GM12865 (cell line): Measurements from ENCODE around the gene SBK3.

Source experiments
- DNase-seq: peaks from one replicate; pipeline ENCODE4 v3.0.0; 2010; ENCODE audit warnings: low read depth
- H3K4me3 ChIP-seq: 2 replicates; pipeline ENCODE4 v1.5.1; 2011; ENCODE audit warnings: mild to moderate bottlenecking, low read depth, low read length, control low read depth
- TF ChIP-seq, protein P1 (sequence below): IDR thresholded peaks from 2 replicates; pipeline ENCODE4 v1.5.1; 2011; ENCODE audit warnings: low read length, control low read depth, low read depth, inconsistent platforms; ENCODE audit not compliant: insufficient read depth; ENCODE audit errors: missing control alignments

Gene SBK3

DNA sequence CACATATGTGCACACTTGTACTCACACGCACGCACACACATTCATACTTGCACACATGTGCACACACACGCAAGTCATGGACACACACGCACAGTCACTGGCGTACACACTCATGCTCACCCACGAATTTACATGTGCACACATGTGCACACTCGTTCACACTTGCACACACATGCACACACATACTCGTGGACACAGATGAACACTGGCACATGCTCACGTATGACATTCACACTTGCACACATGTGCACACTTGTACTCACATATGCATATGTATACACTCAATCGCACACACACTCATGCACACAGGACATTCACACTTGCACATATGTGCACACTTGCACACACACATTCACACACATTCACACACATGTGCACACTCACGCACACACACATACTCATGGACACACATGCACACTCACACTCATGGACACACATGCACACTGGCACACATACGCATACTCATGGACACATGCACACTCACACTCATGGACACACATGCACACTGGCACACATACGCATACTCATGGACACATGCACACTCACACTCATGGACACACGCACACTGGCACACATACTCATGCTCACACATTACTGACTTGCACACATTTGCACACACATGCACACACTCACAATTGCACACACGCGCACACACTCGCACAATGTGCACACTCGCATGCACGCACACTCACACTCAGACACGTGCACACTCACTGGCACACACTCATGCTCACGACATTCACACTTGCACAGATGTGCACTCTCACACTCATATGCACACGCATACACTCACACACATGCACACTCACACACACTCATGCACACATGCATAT, 17.9 kb downstream of the SBK3 start:
- DNase-seq = no peak
- TF ChIP-seq, protein P1, sequence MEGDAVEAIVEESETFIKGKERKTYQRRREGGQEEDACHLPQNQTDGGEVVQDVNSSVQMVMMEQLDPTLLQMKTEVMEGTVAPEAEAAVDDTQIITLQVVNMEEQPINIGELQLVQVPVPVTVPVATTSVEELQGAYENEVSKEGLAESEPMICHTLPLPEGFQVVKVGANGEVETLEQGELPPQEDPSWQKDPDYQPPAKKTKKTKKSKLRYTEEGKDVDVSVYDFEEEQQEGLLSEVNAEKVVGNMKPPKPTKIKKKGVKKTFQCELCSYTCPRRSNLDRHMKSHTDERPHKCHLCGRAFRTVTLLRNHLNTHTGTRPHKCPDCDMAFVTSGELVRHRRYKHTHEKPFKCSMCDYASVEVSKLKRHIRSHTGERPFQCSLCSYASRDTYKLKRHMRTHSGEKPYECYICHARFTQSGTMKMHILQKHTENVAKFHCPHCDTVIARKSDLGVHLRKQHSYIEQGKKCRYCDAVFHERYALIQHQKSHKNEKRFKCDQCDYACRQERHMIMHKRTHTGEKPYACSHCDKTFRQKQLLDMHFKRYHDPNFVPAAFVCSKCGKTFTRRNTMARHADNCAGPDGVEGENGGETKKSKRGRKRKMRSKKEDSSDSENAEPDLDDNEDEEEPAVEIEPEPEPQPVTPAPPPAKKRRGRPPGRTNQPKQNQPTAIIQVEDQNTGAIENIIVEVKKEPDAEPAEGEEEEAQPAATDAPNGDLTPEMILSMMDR = no peak
- H3K4me3 ChIP-seq = no peak overlapping the region

DNA sequence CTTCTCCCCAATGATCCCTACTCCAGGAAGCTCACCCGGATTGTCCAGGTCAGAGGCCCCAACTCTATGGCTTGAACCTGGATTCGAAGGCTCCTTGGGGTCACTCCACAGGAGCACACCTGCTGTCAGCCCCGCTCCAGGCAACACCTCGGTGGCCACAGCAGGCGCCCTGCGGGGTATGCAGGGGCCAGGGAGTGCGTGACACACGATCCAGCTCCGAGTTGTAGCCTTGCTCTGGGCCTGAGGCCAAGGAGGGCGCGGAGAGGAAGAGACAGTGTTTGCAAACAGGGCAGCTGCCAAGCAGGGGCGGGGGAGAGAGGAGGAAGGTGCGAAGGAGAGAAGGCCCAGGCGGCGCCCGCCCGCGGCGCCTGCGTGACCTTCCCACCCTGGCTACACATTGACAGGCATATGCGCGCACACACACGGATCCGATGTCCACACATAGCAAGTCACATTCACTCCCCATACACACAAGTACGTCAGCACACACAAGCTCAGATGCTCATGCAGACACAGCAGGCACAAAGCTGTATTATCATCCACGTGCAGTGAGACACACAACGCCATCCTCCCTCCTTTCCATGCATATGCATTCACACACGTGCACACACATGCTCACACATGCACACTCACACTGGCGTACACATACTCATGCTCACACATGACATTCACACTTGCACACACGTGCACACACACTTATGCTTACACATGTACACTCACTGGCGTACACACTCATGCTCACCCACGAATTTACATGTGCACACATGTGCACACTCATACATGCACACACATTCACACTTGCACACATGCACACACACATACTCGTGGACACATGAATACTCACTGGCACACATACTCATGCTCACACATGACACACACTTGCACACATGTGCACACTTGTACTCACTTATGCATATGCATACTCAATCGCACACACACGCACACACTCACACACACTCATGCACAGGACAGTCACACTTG, 18.8 kb downstream of the SBK3 start:
- TF ChIP-seq, protein P1 = no peak
- H3K4me3 ChIP-seq = no peak overlapping the region
- DNase-seq = no peak

DNA sequence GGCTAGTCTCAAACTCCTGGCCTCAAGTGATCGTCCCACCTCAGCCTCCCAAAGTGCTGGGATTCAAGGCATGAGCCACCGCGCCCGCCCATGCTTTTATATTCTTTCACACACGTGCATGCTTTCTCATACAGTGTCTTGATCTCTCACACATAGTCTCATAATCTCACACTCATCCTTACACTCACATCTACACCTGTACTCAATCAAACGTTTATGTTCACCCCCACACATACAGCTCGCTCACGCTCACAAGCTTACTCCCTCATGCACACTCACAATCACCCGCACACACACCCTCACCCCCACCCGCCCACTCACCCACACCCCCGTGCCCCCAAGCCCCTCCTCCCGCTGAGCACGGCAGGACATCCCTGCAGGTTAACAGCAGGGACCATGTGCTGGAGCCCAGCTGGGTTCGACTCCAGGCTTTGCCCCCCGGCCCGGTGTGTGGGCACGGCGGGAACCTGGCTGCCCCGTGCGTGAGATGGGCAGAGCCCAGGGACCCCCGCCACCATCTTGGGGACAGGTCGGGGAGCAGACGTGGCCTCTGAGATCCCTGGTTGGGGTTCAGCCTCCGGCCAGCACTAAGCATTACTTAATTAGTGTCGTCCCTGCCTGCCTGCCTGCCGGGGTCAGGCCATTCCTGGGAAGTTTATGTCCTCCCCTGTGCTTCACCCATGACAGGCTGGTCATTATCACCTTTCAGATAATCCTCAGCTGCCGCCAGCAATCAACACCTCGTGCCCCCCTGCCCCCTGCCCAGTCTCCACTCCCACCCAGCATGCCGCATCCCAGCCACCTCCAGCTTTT, 19.8 kb downstream of the SBK3 start:
- H3K4me3 ChIP-seq = no peak overlapping the region
- DNase-seq = no peak
- TF ChIP-seq, protein P1 = no peak

DNA sequence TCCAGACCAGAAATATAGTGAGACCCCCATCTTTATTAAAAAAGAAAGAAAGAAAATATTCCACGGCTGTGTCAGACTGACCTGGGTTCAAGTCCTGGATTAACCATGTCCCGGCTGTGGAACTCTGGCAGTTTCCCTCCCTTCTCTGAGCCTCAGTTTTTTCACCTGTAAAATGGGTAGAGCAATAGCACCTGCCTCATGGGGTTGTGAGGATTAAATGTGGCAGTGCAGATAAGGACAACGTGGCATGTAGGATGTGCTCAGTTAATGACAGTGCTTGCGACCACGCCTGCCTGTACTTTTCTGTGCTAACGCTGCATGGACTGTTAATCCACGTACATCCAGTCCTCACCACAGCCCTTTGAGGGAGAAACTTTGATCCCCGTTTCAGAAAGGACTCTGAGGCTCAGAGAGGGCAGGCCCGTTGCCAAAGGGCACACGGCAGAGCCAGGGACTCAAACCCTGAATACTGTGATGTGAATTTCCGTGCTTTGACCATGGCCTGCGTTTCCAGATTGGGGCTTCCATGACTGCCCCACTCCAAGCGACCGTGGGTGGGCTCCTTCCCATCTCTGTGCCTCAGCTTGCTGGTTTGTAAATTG, 24.6 kb downstream of the SBK3 start:
- TF ChIP-seq, protein P1 = no peak
- DNase-seq = no peak
- no peak overlapping the region for H3K4me3 ChIP-seq

DNA sequence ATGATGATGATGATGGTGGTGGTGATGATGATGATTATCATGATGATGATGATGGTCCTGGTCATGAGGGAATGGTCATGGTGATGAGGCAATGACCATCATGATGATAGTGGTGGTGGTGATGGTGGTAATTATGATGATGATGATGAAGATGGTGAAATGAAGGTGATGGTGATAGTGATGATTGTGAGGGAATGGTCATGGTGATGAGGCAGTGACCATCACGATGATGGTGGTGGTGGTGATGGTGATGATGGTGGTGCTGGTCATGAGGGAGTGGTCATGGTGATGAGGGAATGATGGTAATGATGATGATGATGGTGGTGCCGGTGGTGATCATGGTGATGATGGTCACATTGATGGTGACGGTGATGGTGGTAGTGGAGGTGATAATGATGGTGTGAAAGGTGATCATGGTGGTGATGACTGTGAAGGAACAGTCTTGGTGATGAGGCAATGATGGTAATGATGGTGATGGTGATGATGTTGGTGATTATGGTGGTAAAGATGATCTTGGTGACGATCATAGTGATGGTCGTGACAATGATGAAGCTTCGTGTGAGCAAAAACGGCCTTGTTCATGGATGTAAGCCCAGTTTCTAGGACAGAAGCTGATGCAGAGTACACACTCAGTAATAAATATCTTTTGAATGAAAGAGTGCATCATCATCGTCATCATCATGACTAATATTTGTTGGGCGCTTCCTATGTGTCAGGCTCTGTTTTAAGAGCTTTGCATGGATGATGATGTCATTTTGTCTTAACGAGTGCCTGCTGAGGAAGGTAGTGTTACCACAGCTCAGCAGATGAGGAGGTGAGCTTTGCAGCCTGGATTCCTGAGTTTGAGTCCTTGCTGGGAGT, 25.7 kb downstream of the SBK3 start:
- TF ChIP-seq, protein P1 = no peak
- DNase-seq = no peak
- no peak overlapping the region for H3K4me3 ChIP-seq
